ENCODE data around the gene DNAJB12.
"Not testable (repeated sequence)": the region's sequence is repeated elsewhere in the genome, so short reads cannot be mapped to it uniquely, and the experiment has no call there.

Gene DNAJB12

DNA sequence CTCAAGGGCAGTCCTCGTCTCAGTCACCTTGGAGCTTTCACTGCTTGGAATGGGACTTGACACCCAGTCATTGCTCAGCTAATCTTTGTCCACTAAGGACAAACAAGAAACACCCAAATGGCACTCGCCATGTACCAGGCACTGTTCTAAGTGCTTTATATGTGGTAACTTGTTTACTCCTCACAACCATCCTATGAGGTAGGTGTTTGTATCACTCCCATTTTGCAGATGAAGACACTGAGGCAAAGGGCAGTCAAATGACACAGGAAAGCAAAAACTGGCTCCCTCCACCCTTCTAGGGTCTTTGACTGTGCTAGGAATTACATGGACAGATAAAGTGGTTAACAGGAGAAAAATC is 24.7 kb downstream of the DNAJB12 start:
- DNase-seq, result no peak

DNA sequence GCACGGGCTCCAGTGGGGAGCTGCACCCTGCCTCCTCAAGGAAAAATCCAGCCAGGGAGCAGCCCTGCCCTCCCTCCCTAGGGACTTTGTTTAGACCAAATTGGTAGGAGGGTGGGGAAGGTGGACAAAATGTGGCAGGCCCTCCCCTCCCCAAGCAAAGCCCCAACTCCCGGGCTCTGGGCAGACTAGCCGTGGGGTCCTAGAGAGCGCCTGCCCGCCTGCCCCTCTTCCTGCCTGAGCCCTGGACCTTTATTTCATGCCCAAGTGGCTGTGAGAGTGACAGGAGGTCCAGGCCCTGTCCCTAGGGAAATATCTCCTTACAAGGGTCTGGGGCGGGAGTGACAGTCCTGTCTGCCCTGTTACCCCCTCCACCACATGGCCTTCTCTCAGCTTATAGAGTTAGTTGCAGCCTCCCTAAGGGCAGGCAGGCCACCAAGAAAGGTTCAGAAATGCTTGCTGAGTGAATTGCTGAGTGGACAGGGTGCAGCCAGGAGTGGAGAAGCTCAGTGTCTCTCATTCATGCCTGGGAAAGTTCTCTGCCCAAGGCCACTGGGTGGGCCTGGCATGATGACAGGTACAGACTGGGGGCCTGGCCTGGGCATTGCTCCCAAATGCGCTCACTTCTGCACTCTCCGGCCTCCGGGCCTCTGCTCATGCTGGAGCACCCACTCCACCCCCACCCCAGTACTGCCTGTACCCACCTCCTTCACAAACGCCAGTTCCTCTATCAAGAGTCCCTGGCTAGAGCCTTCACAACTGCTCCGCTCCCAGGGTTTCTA is 25.2 kb downstream of the DNAJB12 start:
- peak; percentile 41 for DNase-seq

DNA sequence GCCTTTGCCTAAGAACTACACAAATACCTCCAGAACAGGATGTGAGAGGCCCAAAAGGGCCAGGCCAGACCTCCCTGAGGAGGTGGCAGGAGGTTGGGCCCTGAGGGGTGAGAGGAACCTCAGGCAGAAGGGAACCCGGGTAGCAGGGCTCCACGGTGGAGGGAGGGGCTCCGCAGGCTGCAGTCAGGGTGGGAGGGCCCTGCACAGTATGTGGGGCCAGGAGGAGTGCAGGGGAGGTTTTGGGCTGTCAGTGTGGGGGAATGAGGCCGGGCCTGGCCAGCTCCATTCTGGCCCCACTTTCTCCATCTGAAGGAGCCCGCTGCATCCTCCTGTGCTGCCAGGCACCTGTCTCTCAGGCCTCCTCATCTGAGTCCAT is 25.9 kb downstream of the DNAJB12 start:
- no peak for DNase-seq

- DNase-seq, result peak; percentile 73
These were observed 26.5 kb downstream of the DNAJB12 start for GRCh38 chr10:72328045-72328828.

GRCh38 chr10:72326665-72327603 is 27.8 kb downstream of the DNAJB12 start:
- DNase-seq, result not testable (repeated sequence)

GRCh38 chr10:72325243-72326175 is 29.2 kb downstream of the DNAJB12 start:
- DNase-seq, result peak; percentile 92

DNA sequence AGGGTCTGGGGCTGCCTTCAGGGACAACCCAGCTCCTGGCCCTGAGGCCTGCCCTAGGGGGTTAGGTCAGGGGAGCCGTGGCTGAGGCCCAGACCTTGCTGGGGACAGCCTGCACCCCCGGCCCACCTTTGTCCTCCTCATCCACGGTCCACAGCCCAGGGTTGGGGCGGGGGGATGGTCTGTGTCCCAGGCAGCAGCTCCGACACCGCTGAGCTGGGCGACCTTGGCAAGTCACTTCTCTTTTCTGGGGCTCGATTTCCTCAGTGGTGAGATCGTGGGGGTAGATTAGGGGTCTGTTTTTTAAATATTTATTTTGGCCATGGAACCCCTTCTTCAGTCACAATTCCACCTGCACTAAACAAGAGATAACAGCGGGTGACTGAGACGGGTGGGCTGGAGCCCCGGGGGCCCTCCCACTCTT is 30.9 kb downstream of the DNAJB12 start:
- no peak for DNase-seq

- DNase-seq, result no peak
These were observed 31.5 kb downstream of the DNAJB12 start for GRCh38 chr10:72323108-72323749.

DNA sequence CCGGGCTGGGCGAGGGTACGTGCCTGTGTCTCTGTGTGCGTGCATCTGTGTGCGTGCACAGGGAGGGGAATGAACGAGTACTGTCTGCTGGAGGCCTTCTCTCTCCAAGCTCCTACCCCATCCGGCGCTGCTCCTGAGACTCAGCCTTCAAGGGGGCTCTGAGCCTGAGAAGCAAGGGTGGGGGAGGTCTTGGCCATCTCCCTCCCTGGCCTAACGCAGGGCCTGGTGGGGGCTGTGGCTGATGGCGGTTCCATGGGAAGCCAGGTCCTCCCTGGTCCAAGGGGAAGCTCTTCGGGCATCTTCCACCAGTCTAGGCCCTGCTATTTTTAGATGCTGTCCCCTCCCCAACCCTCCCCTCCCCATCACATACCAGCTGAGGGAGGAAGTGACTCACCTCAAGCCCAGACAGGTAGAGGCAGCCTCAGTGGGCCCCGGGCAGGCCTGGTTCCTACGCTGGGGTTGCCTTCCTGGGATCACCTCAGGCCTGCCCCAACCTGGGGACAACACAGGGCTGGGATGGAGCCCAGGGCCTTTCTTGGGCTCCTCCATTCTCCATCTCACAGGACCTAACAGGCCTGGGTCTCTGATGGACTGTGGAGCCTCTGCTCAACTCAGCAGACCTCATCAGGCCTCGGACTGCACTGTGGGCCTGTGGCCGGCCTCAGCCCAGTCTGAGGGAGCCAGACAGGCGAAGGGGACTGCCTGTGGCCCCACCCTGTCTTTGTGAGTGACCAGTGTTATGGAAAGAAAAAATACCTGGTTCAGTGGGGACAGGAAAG is 32.2 kb downstream of the DNAJB12 start:
- no peak for DNase-seq

DNA sequence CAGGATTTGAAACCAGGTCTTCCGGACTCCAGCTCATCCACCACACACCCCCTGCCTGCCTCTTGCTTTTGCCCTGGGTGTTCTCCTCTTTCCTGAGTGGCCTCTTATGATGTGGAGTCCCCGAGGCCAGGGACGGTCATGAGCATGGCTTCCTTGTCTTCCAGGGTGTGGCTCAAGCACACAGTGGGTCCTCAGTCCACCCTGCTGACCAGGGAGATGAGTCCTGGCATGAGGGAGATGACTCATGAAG is 32.8 kb downstream of the DNAJB12 start:
- DNase-seq, result no peak

DNA sequence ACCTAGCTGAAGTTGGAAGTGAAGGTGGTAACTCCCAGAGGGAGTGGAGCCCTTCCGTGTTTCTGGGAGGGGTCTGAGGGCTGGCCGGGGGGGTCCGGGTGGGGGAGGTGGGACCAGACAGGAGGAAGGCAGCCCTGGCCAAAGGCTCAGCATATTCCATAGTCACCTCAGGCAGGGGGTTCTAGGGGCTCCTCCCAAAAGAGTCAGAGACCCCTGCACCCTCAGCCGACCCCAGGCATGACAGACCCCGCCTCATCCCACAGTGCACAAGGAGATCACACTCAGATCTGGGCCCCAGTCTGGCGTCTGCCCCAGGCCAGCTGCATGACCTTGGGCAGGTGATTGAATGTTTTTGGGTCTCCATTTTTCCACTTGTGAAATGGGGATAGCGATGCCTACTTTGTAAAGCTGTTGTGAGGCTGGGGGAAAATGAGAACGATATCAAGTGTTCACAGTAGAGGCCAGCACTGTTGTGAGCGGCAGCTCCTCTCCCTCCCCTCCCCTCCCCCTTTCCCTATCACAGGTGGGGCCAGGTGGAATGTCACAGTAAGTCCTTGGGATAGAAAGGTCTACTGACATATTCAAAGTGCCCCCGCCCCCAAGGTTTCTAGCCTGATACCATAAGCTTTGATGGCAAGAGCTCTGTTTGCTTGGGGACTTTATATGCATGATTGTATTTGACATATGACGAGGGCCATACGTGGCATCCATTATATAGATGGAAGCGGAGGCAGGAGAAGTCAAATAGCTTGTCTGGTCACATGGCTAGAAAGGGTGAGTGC is 33.3 kb downstream of the DNAJB12 start:
- DNase-seq, result no peak

- DNase-seq, result peak; percentile 71
These were observed 34.0 kb downstream of the DNAJB12 start for GRCh38 chr10:72320676-72321247.

- peak; percentile 89 for DNase-seq
These were observed 35.1 kb downstream of the DNAJB12 start for GRCh38 chr10:72319416-72320254.

GRCh38 chr10:72318418-72319262 is 36.1 kb downstream of the DNAJB12 start:
- DNase-seq, result peak; percentile 33

- DNase-seq, result no peak
These were observed 37.8 kb downstream of the DNAJB12 start for GRCh38 chr10:72316748-72317435.

DNA sequence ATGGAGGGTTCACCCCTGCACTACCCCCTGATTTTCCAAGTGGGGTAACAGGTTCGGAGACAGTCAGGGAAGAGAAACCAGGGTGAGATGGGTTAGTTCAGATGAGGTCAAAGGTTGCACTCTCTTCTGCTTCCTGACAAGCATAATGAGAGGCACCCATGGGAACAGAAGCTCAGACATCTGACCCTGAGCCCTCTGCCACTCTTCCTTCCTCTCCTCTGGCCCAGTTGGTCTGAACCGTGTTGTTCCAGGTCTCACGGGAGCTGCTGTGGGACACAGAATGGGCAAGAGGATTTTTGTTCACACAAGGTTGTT is 38.4 kb downstream of the DNAJB12 start:
- DNase-seq, result no peak
